GM19023 (cell line): ENCODE measurements around the gene TMPRSS12.
A peak's percentile ranks its signal among the peaks of the same experiment; 100 is the strongest.
"Not testable (repeated sequence)": the region's sequence is repeated elsewhere in the genome, so short reads cannot be mapped to it uniquely, and the experiment has no call there.

Experiments
- ATAC-seq: cut with Tn5 transposase; IDR thresholded peaks from one replicate; pipeline ENCODE4 v1.9.1; 2021; ENCODE audit warnings: mild to moderate bottlenecking, moderate library complexity; ENCODE audit not compliant: unreplicated experiment

The TMPRSS12 gene

DNA sequence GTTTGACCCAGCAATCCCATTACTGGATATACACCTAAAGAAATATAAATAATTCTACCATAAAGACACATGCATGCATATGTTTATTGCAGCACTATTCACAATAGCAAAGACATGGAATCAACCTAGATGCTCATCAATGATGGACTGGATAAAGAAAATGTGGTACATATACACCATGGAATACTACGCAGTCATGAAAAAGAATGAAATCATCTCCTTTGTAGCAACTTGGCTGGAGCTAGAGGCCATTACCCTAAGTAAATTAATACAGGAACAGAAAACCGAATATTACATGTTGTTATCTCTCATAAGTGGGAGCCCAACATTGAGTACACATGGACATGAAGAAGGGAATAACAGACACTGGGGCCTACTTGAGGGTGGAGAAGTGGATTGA is 13.0 kb downstream of the TMPRSS12 start:
- not testable (repeated sequence) for ATAC-seq

DNA sequence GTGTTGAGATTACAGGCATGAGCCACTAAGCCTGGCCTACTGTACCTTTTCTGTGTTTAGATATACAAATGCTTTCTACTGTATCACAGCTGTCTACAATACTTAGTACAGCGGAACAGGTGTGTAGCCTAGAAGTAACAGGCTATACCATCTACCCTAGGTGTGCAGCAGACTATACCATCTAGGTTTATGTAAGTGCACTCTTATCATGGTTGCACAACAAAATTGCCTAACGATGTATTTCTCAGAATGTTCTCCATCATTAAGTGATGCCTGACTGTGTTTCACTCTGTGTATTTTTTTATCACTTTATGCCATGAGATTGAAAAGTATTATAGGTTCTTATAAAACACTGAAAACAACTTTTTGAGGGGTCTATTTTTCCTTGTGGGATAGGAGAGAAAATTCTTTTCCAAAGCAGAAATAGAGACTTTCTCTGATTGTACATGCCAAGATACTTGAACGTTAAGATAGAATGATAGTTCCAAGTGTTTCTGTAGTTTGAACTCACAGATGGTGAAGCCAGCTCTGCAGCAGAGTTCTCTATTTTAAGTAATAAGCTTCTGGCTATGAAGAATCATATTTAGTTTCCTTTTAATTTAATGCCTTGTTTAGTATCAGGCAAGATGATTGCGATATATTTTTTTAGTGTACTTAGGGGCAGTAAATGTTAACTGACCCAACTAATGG is 17.0 kb downstream of the TMPRSS12 start:
- no peak for ATAC-seq

DNA sequence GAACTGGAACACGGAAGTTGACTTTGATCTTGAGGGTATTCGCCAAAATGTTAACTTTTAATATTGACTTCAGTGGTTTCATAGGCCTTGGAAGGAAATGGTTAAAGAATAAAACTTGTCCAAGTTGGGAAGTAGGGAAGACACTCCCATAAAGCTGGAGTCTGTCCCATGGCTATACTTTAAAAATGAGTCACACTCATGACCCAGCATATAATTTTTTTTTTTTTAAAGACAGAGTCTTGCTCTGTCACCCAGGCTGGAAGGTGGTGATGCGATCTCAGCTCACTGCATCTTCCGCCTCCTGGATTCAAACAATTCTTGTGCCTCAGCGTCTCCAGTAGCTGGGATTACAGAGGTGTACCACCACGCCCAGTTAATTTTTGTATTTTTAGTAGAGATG is 19.6 kb downstream of the TMPRSS12 start:
- no peak for ATAC-seq

- no peak for ATAC-seq
Observed at GRCh38 chr12:50865266-50865665, 22.5 kb downstream of the TMPRSS12 start.

DNA sequence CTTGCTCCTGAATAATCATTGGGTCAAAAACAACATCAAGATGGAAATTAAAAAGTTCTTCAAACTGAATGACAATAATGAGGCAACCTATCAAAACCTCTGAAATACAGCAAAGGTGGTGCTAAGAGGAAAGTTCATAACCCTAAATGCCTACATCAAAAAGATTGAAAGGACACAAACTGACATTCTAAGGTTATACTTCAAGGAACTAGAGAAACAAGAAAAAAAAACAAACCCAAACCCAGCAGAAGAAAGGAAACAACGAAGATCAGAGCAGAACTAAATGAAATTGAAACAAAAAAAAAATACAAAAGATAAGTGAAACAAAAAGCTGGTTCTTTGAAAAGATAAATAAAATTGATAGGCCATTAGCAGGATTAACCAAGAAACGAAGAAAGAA is 26.2 kb downstream of the TMPRSS12 start:
- not testable (repeated sequence) for ATAC-seq

GRCh38 chr12:50882563-50882962 is 39.8 kb downstream of the TMPRSS12 start:
- no peak for ATAC-seq

GRCh38 chr12:50887191-50887590 is 44.5 kb downstream of the TMPRSS12 start:
- no peak for ATAC-seq

- ATAC-seq = no peak
Observed at GRCh38 chr12:50888666-50889065, 45.9 kb downstream of the TMPRSS12 start.

DNA sequence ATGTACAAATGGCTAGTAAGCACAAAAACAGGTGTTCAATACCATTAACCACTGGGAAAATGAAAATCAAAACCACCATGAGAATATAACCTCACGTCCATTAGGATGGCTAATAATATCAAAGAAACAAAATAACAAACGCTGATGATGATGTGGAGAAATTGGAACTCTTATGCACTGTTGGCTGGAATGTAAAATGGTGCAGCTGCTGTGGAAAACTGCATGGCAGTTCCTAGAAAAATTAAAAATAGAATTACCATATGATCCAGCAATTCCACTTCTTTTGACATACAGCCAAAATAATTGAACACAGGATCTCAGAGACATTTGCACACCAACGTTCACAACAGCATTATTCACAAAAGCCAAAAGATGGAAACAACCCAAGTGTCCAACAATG is 51.5 kb downstream of the TMPRSS12 start:
- no peak for ATAC-seq

- no peak for ATAC-seq
Observed at GRCh38 chr12:50901685-50902113, 59.0 kb downstream of the TMPRSS12 start.

DNA sequence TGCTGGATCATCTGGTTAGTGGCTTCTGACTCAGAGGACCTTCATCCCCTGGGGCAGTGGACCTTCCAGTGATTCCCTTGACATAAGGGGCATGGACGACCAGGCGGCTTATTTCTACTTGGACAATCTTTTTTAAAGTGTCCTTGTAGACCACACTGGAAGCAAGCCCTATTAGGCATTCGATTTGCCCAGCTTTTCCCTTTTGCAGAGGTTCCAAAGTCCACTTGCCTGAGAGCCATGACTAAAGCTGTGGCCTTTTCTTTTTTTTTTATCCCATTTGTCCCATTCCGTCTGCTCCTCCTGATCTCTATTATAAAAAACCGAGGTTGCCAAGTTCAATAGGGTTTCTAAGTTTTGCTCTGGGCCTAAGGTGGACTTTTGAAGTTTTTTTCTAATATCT is 65.8 kb downstream of the TMPRSS12 start:
- not testable (repeated sequence) for ATAC-seq

DNA sequence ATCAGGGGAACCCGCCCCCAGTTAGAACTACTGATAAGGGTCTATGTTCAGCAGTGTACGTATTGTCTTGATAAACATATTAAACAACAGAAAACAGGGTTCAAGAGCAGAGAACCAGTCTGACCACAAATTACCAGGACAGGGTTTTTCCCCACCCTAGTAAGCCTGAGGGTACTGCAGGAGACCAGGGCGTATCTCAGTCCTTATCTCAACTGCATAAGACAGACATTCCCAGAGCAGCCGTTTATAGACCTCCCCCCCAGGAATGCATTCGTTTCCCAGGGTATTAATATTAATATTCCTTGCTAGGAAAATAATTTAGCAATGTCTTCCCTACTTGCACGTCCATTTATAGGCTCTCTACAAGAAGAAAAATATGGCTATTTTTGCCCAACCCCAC is 69.6 kb downstream of the TMPRSS12 start:
- ATAC-seq = not testable (repeated sequence)

DNA sequence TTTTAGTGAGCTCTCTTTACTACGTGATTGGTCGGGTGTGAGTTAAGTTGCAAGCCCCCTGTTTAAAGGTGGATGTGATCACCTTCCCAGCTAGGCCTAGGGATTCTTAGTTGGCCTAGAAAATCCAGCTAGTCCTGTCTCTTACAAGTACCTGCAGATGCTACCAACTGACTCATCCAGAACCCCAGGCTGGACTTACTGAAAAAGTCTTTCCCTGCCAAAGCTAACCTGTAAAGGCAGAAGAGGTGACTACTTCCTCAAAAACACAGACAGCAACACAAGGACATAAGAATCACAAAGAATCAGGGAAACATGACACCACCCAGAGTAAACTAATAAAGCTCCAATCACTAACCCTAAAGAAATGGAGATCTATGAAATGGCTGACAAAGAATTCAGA is 70.5 kb downstream of the TMPRSS12 start:
- ATAC-seq = no peak

DNA sequence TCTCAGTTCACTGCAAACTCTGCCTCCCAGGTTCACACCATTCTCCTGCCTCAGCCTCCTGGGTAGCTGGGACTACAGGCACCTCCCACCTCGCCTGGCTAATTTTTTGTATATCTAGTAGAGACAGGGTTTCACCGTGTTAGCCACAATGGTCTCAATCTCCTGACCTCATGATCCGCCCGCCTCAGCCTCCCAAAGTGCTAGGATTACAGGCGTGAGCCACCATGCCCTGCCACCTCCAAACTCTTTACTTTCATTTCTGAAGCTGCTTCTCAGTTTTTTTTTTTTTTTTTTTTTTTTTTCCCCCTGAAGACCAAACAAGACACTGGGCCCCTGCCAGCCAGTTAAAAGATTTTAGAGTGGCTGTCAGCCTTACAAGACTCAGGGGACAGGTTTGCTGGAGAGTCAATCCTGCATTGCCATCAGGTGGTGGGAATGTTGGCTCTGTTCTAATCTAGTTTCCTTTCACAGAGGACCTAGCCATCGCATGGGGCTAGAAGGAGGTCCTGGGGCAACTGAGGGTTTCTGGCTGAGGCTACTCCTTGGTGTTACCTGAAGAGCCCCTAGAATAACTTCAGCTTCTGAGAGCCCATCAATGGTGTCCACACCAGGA is 72.3 kb downstream of the TMPRSS12 start:
- no peak for ATAC-seq

GRCh38 chr12:50916292-50916691 is 73.6 kb downstream of the TMPRSS12 start:
- no peak for ATAC-seq

- no peak for ATAC-seq
Observed at GRCh38 chr12:50918584-50919316, 76.0 kb downstream of the TMPRSS12 start.

DNA sequence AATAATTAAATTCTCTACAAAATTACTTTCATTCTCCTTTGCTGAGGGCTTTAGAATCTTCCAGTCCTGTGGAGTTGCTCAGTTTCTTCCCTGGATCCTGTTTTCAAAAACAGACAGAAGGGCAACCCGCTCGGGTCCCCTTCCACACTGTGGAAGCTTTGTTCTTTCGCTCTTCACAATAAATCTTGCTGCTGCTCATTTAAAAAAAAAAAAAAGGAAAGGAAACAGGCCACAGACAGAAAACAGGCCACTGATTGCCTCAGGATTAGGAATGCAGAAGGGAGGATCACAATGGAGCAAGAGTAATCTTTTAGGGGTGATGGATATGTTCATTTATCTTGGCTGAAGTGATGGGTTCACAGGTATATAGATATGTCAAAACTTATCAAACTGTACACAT is 80.1 kb downstream of the TMPRSS12 start:
- no peak for ATAC-seq

DNA sequence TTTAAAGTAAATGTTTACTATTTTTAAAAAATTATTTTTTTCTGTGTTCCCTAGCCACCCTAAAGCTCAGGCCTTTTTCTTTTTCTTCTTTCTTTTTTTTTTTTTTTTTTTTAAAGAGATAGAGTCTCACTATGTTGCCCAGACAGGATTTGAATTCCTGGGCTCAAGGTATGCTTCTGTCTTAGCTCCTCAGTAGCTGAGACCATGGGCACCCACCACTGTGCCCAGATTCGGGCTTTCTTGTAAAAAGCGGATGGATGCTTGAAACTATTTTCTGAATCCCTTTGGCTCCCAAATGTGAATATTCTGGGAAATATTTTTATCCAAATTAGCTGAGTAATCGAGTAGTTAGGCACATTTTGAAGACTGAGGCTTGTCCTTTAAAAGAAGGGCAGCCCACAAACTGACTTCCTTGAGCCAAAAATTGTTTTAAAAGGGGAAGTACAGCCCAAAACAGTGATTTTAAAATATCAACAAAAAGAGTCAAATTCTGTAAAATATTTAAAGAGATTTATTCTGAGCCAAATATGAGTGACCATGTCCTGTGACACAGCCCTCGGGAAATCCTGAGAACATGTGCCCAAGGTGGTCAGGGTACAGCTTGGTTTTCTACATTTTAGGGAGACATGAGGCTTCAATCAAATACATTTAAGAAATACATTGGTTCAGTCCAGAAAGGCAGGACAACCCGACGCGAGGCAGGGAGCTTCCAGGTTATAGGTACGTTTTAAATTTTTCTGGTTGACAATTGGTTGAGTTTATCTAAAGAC is 80.8 kb downstream of the TMPRSS12 start:
- no peak for ATAC-seq

- ATAC-seq = no peak
Observed at GRCh38 chr12:50924131-50924438, 81.4 kb downstream of the TMPRSS12 start.

DNA sequence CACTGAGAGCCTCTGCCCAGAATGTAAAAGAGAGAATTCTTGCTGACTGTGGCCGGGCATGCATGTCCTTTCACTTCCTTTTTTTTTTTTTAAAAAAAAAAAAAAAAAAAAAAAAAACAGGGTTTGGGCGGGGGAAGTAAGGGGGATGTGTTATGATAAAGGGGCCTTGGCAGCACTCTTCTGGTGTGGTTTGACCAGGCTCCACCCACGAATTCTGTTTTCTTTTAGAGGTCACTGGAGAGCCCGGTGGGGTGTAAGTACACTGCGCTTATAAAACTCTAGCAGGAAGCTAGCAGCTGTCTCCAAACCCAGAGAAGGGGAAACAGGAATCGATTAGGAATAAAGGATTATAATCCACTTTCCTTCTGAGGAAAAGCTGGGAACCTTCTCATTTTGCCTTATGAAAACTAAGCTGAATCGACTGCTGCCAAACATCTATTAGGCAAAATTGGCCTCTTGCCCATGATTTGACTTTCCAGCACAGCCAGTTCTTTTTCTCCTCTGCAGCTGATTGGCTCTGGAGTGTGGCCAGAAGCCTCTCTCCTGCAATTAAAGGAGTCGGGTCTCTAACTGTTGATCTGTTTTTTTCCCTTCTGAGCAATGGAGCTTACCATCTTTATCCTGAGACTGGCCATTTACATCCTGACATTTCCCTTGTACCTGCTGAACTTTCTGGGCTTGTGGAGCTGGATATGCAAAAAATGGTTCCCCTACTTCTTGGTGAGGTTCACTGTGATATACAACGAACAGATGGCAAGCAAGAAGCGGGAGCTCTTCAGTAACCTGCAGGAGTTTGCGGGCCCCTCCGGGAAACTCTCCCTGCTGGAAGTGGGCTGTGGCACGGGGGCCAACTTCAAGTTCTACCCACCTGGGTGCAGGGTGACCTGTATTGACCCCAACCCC is 82.0 kb downstream of the TMPRSS12 start:
- peak; percentile 75 for ATAC-seq

DNA sequence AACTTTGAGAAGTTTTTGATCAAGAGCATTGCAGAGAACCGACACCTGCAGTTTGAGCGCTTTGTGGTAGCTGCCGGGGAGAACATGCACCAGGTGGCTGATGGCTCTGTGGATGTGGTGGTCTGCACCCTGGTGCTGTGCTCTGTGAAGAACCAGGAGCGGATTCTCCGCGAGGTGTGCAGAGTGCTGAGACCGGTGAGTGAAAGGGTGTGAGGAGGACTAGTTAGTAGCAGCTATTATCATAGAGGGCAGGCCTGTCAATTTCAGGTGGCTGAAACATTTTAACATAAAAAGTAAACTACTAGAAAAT is 82.6 kb downstream of the TMPRSS12 start:
- ATAC-seq = no peak
